Tibial artery (tissue), 4 donors: ENCODE results near the gene CMSS1.
A peak's percentile ranks its signal among the peaks of the same experiment; 100 is the strongest.
"Not testable (repeated sequence)": the region's sequence is repeated elsewhere in the genome, so short reads cannot be mapped to it uniquely, and the experiment has no call there.

Experiments used
- DNase-seq, 2 donors: peaks; one replicate each; pipeline ENCODE4 v3.0.0-alpha.2; 2019
- H3K27ac ChIP-seq, 2 donors: fragments of 200-600 bp; sonication (generic) in 1 of 2; 1 replicate in 1 of 2; 2 replicates in 1 of 2; pipeline ENCODE4 v1.5.1; 2018 to 2019; ENCODE audit warnings: mild to moderate bottlenecking in 1 of 2
- H3K27me3 ChIP-seq, 2 donors: fragments of 200-600 bp; sonication (generic) in 1 of 2; one replicate each; pipeline versions ENCODE4 v1.5.1 to v1.6.0; 2016 to 2019
- H3K36me3 ChIP-seq, 3 donors: fragments of 200-600 bp; sonication (generic) in 2 of 3; one replicate each; pipeline ENCODE4 v1.5.1; 2016 to 2019; ENCODE audit warnings: mild to moderate bottlenecking in 2 of 3
- H3K4me1 ChIP-seq, 4 donors: fragments of 200-600 bp; sonication (generic) in 2 of 4; 1 replicate in 3 of 4; 2 replicates in 1 of 4; pipeline ENCODE4 v1.5.1; 2016 to 2019
- H3K4me3 ChIP-seq, 2 donors: fragments of 200-600 bp; sonication (generic) in 1 of 2; 1 replicate in 1 of 2; 2 replicates in 1 of 2; pipeline ENCODE4 v1.5.1; 2018 to 2019; ENCODE audit warnings: mild to moderate bottlenecking in 2 of 2
- H3K9me3 ChIP-seq, 3 donors: fragments of 200-600 bp; sonication (generic) in 1 of 3; one replicate each; pipeline ENCODE4 v1.5.1; 2016 to 2019
- intact Hi-C: fragments of 100-400 bp; cut with DNase I; formaldehyde crosslinking; loops from one replicate; pipeline ENCODE4 v1.15.0; 2023; ENCODE audit warnings: low total_unique reads
- TF ChIP-seq, protein P1 (sequence below), 2 experiments: fragments of 200-600 bp in 1 of 2; fragments of 450-650 bp in 1 of 2; IDR thresholded peaks; one replicate each; pipeline ENCODE4 v1.5.1; 2017 to 2019; ENCODE audit warnings: antibody characterized with exemption in 2 of 2, mild to moderate bottlenecking in 1 of 2, moderate library complexity in 1 of 2

Gene CMSS1

DNA sequence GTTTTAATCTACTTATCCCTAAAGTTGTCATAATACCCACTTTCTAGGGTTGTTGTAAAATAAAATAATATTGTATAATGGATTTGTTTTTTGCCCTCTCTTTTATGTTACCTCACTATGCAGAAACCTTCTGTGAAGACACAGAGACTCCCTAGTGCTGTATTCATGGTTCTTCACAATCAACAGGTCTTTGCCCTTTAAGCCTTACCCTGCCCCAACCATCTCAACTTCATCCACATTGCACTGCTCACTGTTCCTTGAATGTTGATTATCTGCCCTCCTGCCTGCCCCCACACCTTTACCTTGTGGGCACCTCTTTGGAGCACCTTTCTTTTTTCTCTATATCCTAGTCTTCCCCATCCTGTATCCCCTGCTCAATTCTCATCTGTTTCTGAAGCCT, 21.1 kb downstream of the CMSS1 start:
- no peaks in the 10 kb centered on the region for H3K27me3 ChIP-seq
- DNase-seq = no peak
- intact Hi-C loops = loop anchor here (5.0 kb wide), 1 partner anchor 754 kb away; no protein-coding TSS in a partner anchor
- peaks cover 0 to 3% (median 0%) of the 10 kb centered on the region in 3 donors for H3K36me3 ChIP-seq
- peaks cover 0 to 23% (median 9%) of the 10 kb centered on the region in 4 donors for H3K4me1 ChIP-seq
- TF ChIP-seq, protein P1, sequence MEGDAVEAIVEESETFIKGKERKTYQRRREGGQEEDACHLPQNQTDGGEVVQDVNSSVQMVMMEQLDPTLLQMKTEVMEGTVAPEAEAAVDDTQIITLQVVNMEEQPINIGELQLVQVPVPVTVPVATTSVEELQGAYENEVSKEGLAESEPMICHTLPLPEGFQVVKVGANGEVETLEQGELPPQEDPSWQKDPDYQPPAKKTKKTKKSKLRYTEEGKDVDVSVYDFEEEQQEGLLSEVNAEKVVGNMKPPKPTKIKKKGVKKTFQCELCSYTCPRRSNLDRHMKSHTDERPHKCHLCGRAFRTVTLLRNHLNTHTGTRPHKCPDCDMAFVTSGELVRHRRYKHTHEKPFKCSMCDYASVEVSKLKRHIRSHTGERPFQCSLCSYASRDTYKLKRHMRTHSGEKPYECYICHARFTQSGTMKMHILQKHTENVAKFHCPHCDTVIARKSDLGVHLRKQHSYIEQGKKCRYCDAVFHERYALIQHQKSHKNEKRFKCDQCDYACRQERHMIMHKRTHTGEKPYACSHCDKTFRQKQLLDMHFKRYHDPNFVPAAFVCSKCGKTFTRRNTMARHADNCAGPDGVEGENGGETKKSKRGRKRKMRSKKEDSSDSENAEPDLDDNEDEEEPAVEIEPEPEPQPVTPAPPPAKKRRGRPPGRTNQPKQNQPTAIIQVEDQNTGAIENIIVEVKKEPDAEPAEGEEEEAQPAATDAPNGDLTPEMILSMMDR (IDR thresholded peaks at IDR 0.05) = no peak
- H3K27ac ChIP-seq = no peak overlapping the region
- no peaks in the 10 kb centered on the region for H3K9me3 ChIP-seq
- H3K4me3 ChIP-seq = no peak overlapping the region

DNA sequence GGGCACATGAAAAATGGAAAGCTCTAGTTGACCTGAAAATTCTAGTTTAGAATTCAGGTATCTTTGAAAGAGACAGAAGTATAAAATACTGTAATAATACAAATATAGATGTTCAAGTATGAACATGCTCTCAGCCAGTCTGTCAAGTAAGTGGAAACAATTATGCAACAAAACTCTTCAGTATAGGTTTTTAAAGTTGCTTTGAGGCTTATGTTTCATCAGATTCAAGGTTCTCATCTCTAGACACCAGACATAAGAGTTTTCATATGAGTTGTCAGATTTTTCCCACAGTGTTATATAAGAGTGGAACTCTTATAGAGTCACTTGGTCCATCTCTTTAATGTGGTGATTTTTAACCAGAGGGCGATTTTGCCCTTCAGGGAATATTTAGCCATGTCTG, 22.0 kb downstream of the CMSS1 start:
- H3K27ac ChIP-seq = no peak overlapping the region
- H3K36me3 ChIP-seq = peaks cover 0 to 3% (median 0%) of the 10 kb centered on the region in 3 donors
- H3K27me3 ChIP-seq = no peaks in the 10 kb centered on the region
- no peaks in the 10 kb centered on the region for H3K9me3 ChIP-seq
- no peak overlapping the region for H3K4me3 ChIP-seq
- intact Hi-C loops = loop anchor here (5.0 to 10.0 kb wide), 4 partner anchors 215 to 753 kb away; no protein-coding TSS in a partner anchor
- TF ChIP-seq, protein P1 (IDR thresholded peaks at IDR 0.05) = no peak
- peaks cover 0 to 23% (median 17%) of the 10 kb centered on the region in 4 donors for H3K4me1 ChIP-seq
- no peak for DNase-seq

DNA sequence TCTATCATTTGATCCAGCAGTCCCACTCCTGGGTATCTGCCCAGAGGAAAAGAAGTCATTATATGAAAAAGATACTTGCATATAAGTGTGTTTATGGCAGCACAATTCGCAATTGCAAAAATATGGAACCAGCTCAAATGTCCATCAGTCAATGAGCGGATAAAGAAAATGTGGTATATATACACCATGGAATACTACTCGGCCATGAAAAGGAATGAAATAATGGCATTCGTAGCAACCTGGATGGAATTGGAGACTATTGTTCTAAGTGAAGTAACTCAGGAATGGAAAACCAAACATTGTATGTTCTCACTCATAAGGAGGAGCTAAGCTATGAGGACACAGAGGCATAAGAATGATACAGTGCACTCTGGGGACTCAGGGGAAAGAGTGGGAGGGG, 24.3 kb downstream of the CMSS1 start:
- H3K9me3 ChIP-seq, H3K27ac ChIP-seq, H3K27me3 ChIP-seq, DNase-seq, H3K4me3 ChIP-seq, H3K36me3 ChIP-seq: not testable (repeated sequence)
- peaks cover 0 to 43% (median 34%) of the 10 kb centered on the region in 4 donors for H3K4me1 ChIP-seq
- intact Hi-C loops = loop anchor here (5.0 to 10.0 kb wide), 3 partner anchors 213 to 410 kb away; no protein-coding TSS in a partner anchor

DNA sequence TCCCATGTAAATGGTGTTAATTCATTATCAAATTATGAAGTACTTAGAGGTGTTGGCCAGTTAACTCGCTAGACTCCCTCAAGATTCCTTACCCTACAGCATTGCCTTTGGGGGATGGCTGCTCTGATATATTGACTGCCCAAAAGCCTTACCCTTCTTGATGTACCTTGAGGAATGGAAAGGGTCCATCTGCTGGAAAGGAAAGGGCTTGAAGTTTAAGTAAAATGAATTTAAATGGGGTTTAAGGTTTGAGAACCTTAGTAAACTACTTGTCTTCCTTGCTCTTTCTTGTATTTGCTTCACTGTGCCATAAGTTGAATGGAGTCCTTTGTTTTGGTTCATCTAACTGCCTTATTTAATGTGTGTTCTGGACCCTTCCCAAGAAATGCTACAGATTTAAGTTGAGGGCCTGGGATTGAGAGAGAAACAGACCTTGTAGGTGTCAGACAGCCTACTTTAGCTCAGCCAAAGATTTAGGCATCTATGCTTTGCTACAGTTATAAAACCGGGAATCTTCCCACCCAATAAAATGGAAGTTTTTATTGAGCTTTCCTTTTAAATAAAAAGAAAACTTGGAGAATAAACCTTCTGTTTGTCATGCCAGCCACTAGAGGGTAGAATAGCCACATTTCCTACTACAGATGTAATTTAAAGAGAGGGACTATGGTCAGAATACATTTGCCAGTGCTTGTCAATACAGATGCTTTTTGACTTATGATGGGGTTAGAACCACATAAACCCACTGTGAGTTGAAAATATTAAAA, 25.3 kb downstream of the CMSS1 start:
- DNase-seq = no peak

DNA sequence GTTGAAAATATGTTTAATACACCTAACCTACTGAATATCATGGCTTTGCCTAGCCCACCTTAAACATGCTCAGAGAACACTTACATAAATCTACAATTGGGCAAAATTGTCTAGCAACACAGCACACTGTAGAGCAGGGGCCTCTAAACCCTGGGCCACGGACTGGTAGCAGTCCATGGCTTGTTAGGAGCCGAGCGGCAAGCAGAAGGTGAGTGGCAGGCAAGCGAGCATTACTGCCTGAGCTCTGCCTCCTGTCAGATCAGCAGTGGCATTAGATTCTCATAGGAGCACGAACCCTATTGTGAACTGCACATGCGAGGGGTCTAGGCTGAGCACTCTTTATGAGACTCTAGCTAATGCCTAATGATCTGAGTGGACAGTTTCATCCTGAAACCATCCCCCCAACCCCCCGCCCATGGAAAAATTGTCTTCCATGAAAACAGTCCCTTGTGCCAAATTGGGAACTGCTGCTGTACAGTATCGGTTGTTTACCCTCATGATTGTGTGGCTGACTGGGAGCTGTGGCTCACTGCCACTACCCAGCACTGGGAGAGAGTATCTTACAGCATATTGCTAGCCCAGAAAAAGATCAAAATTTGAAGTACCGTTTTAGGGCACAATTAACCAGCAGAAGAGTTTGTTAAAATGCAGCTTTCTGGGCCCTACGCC, 26.1 kb downstream of the CMSS1 start:
- no peaks in the 10 kb centered on the region for H3K27me3 ChIP-seq
- peaks cover 4 to 15% (median 7%) of the 10 kb centered on the region in 3 donors for H3K36me3 ChIP-seq
- H3K4me3 ChIP-seq = peak overlapping the region; percentile 14 to 15
- peaks cover 0 to 60% (median 44%) of the 10 kb centered on the region in 4 donors for H3K4me1 ChIP-seq
- intact Hi-C loops = loop anchor here (5.0 to 10.0 kb wide), 3 partner anchors 211 to 409 kb away; no protein-coding TSS in a partner anchor
- peak overlapping the region; percentile 72 for H3K27ac ChIP-seq
- peaks cover 0 to 4% (median 0%) of the 10 kb centered on the region in 3 donors for H3K9me3 ChIP-seq
- TF ChIP-seq, protein P1 (IDR thresholded peaks at IDR 0.05) = no peak
- no peak for DNase-seq

More for the DNA sequence above, 25.3 kb downstream of the CMSS1 start:
- H3K4me1 ChIP-seq = peaks cover 0 to 53% (median 40%) of the 10 kb centered on the region in 4 donors
- H3K9me3 ChIP-seq = no peaks in the 10 kb centered on the region
- intact Hi-C loops = loop anchor here (5.0 to 10.0 kb wide), 3 partner anchors 212 to 409 kb away; no protein-coding TSS in a partner anchor
- H3K27ac ChIP-seq = peak overlapping the region; percentile 72
- peak overlapping the region in 1 of 2 donors; percentile 15 for H3K4me3 ChIP-seq
- no peaks in the 10 kb centered on the region for H3K27me3 ChIP-seq
- peaks cover 0 to 8% (median 0%) of the 10 kb centered on the region in 3 donors for H3K36me3 ChIP-seq
- TF ChIP-seq, protein P1 (IDR thresholded peaks at IDR 0.05) = peak; percentile 70 to 82
